Endothelial cell of umbilical vein (primary cell): ENCODE measurements around the gene WDR26. TPM values are rescaled to one million over a fixed set of nuclear protein-coding genes. Genes with fewer than 3 reads are reported as not detected.

Experiments used
- BruUV-seq: library from RNA; stranded (reverse); fragments of 400-500 nt; replicated peaks from 2 replicates; lab custom pipeline; 2021; lab: Mats Ljungman, UMichigan
- CTCF ChIA-PET: fragments of 300-600, 350-600 bp; sonication (Branson Sonifier 250); formaldehyde crosslinking; loops from one replicate; lab custom pipeline; 2021; ENCODE audit warnings: antibody characterized with exemption, inconsistent platforms; lab: Charles Lee
- POLR2A ChIA-PET: fragments of 300-600, 350-600 bp; sonication (Branson Sonifier 250); formaldehyde crosslinking; loops from one replicate; lab custom pipeline; 2021; ENCODE audit warnings: antibody characterized with exemption, inconsistent platforms; lab: Charles Lee
- DNase-seq: peaks from one replicate; pipeline ENCODE4 v3.0.0-alpha.2; 2011; ENCODE audit warnings: low read depth, low spot score
- FAIRE-seq: peaks from 2 replicates; lab custom pipeline; 2011; peaks lifted over from hg19 to GRCh38; lab: Jason Lieb, UNC
- H2AFZ ChIP-seq: 2 replicates; pipeline ENCODE4 v1.6.0; 2012; ENCODE audit warnings: low read depth, low read length, control low read depth, inconsistent platforms
- H3K27ac ChIP-seq: 2 replicates; pipeline ENCODE4 v1.5.1; 2011; ENCODE audit warnings: low read depth, mild to moderate bottlenecking, control low read depth, low read length, moderate library complexity; ENCODE audit not compliant: insufficient read depth
- H3K27me3 ChIP-seq, 2 experiments: 2 replicates each; pipeline versions ENCODE4 v1.6.0 to v1.6.1; 2011; ENCODE audit warnings: low read length in 2 of 2, mixed read lengths in 1 of 2; ENCODE audit not compliant: control insufficient read depth in 2 of 2, insufficient read depth in 2 of 2
- H3K36me3 ChIP-seq, 2 experiments: 2 replicates in 1 of 2; 3 replicates in 1 of 2; pipeline ENCODE4 v1.5.1; 2011; ENCODE audit warnings: low read length in 2 of 2, mild to moderate bottlenecking in 1 of 2, moderate library complexity in 1 of 2; ENCODE audit not compliant: control insufficient read depth in 2 of 2, insufficient read depth in 2 of 2; ENCODE audit errors: extremely low read depth in 1 of 2
- H3K4me1 ChIP-seq: 3 replicates; pipeline ENCODE4 v1.5.1; 2011; ENCODE audit warnings: mild to moderate bottlenecking, low read length; ENCODE audit not compliant: control insufficient read depth, insufficient read depth; ENCODE audit errors: extremely low read depth
- H3K4me2 ChIP-seq: 2 replicates; pipeline ENCODE4 v1.6.1; 2011; ENCODE audit warnings: low read length, control low read depth, mixed read lengths; ENCODE audit not compliant: insufficient read depth
- H3K4me3 ChIP-seq, 3 experiments: fragments of 200-600 bp in 1 of 3; sonication (generic), shearing (Covaris generic) in 1 of 3; replicated peaks in 1 of 3; 2 replicates each; pipeline ENCODE4 v1.5.1; 2011 to 2016; ENCODE audit warnings: control low read depth in 3 of 3, low read length in 3 of 3, mild to moderate bottlenecking in 2 of 3, inconsistent platforms in 1 of 3, low read depth in 1 of 3, moderate library complexity in 1 of 3; ENCODE audit not compliant: insufficient read depth in 1 of 3
- H3K79me2 ChIP-seq: 2 replicates; pipeline ENCODE4 v1.6.0; 2012; ENCODE audit warnings: low read length, inconsistent platforms; ENCODE audit not compliant: control insufficient read depth, insufficient read depth
- H3K9ac ChIP-seq: replicated peaks from 2 replicates; pipeline ENCODE3; 2011; ENCODE audit warnings: low read length, control low read depth; ENCODE audit not compliant: insufficient read depth; ENCODE audit errors: extremely low read depth
- H3K9me1 ChIP-seq: replicated peaks from 3 replicates; pipeline ENCODE4 v1.6.0; 2011; ENCODE audit warnings: mild to moderate bottlenecking, low read length; ENCODE audit not compliant: control insufficient read depth, insufficient read depth; ENCODE audit errors: extremely low read depth
- H3K9me3 ChIP-seq: replicated peaks from 2 replicates; pipeline ENCODE4 v1.5.1; 2012; ENCODE audit warnings: low read length, inconsistent platforms; ENCODE audit not compliant: control insufficient read depth, insufficient read depth
- H4K20me1 ChIP-seq: replicated peaks from 2 replicates; pipeline ENCODE3; 2011; ENCODE audit warnings: mild to moderate bottlenecking, low read length; ENCODE audit not compliant: control insufficient read depth, insufficient read depth; ENCODE audit errors: extremely low read depth
- CTCF ChIP-seq, 2 donors: IDR thresholded peaks; 1 replicate in 1 of 2; 2 replicates in 1 of 2; pipeline ENCODE4 v1.5.1; 2011; ENCODE audit warnings: low read length in 2 of 2, mild to moderate bottlenecking in 2 of 2, moderate library complexity in 2 of 2, control low read depth in 1 of 2, inconsistent platforms in 1 of 2, low read depth in 1 of 2; ENCODE audit not compliant: insufficient read depth in 1 of 2; ENCODE audit errors: extremely low read depth in 1 of 2
- EZH2 ChIP-seq: IDR thresholded peaks from 2 replicates; pipeline ENCODE4 v1.6.1; 2012; ENCODE audit warnings: borderline replicate concordance, low read depth, mild to moderate bottlenecking, moderate library complexity, low read length, inconsistent platforms; ENCODE audit not compliant: severe bottlenecking
- FOS ChIP-seq: IDR thresholded peaks from 2 replicates; pipeline ENCODE4 v1.6.1; 2011; ENCODE audit warnings: mild to moderate bottlenecking, low read length, moderate library complexity, borderline replicate concordance; ENCODE audit not compliant: insufficient read depth
- GATA2 ChIP-seq: IDR thresholded peaks from 2 replicates; pipeline ENCODE4 v1.7.0; 2011; ENCODE audit warnings: low read depth, mild to moderate bottlenecking, moderate library complexity, mixed read lengths, low read length; ENCODE audit not compliant: insufficient read length, insufficient read depth
- JUN ChIP-seq: IDR thresholded peaks from 2 replicates; pipeline ENCODE4 v1.6.1; 2011; ENCODE audit warnings: borderline replicate concordance, low read depth; ENCODE audit not compliant: insufficient read length, insufficient read depth
- MAX ChIP-seq: IDR thresholded peaks from 2 replicates; pipeline ENCODE4 v1.6.1; 2011; ENCODE audit not compliant: insufficient read depth, insufficient read length
- MYC ChIP-seq: IDR thresholded peaks from one replicate; pipeline ENCODE4 v1.6.1; 2011; ENCODE audit warnings: mild to moderate bottlenecking, low read depth, low read length
- POLR2A ChIP-seq: IDR thresholded peaks from 2 replicates; pipeline ENCODE4 v1.6.1; 2012; ENCODE audit warnings: low read depth, mild to moderate bottlenecking, control low read depth, low read length
- POLR2AphosphoS5 ChIP-seq: IDR thresholded peaks from 2 replicates; pipeline ENCODE4 v1.6.1; 2012; ENCODE audit warnings: low read depth, mild to moderate bottlenecking, control low read depth, low read length, moderate library complexity; ENCODE audit not compliant: insufficient read depth
- dilution Hi-C: fragments of 300-500 bp; cut with MboI; formaldehyde crosslinking; loops from one replicate; pipeline ENCODE4 v1.15.0; 2019; ENCODE audit warnings: low sequenced_read_pairs; ENCODE audit not compliant: extremely low pct_ligation_motif_present
- intact Hi-C: fragments of 100-400 bp; cut with micrococcal nuclease; formaldehyde crosslinking; loops from one replicate; pipeline ENCODE4 v1.10.0; 2022
- polyA plus RNA-seq, 4 experiments: library from polyadenylated mRNA; depleted of rRNA in 3 of 4; stranded (reverse) in 3 of 4; unstranded in 1 of 4; fragments of >200 nt; gene quantifications; 2 replicates each; pipeline versions ENCODE4 v1.2.1 to v1.2.3, GENCODE V29; 2011 to 2012; ENCODE audit warnings: missing spikeins in 1 of 4
- total RNA-seq: library from RNA; stranded (reverse); gene quantifications from 2 replicates; pipeline ENCODE4 v1.2.3, GENCODE V29; 2021

Gene WDR26
- total and polyA plus RNA-seq, 2 donors (not counting 3 experiments of a cell fraction or from before 2014, with no cell fraction given), result 26.7 to 92.4 TPM

- H3K36me3 ChIP-seq, result peaks cover 17 to 38% of the 10 kb centered on the region in 2 experiments
- no TSS peak for BruUV-seq
- H3K9me1 ChIP-seq, result no peaks in the 10 kb centered on the region
- peaks cover 24% of the 10 kb centered on the region for H3K4me1 ChIP-seq
- H3K9me3 ChIP-seq, result no peaks in the 10 kb centered on the region
- intact Hi-C loops, result no loop called here
- ChIA-PET POLR2A (no interaction called here), CTCF (interaction anchor here (1.1 to 1.4 kb wide), 2 partner anchors 32 to 729 kb away, joined by 3 to 6 read pairs; no protein-coding TSS in a partner anchor)
- dilution Hi-C loops, result no loop called here
- no peak overlapping the region for H3K4me3 ChIP-seq
- DNase-seq (no peak), FAIRE-seq (no peak)
- H4K20me1 ChIP-seq, result peaks cover 3% of the 10 kb centered on the region
- H3K9ac ChIP-seq, result no peak overlapping the region
- H3K4me2 ChIP-seq, result no peak overlapping the region
- TF ChIP-seq EZH2 (no peak), POLR2A (no peak), CTCF (IDR thresholded peaks at IDR 0.05; ENCODE audit: extremely low read depth in 1 of 2, insufficient read depth in 1 of 2, low read depth in 1 of 2, low read length in 2 of 2) (no peak), FOS (no peak), POLR2AphosphoS5 (no peak), GATA2 (no peak), JUN (no peak), MYC (no peak), MAX (no peak)
- peaks cover 43% of the 10 kb centered on the region for H3K79me2 ChIP-seq
- no peak overlapping the region for H3K27ac ChIP-seq
- H2AFZ ChIP-seq, result no peak overlapping the region
- H3K27me3 ChIP-seq, result no peaks in the 10 kb centered on the region
Observed at GRCh38 chr1:224425279-224425884, 9.2 kb downstream of the WDR26 start.
